ENCODE results near the gene FUT9.
"Not testable (repeated sequence)": the region's sequence is repeated elsewhere in the genome, so short reads cannot be mapped to it uniquely, and the experiment has no call there.

The FUT9 gene

DNA sequence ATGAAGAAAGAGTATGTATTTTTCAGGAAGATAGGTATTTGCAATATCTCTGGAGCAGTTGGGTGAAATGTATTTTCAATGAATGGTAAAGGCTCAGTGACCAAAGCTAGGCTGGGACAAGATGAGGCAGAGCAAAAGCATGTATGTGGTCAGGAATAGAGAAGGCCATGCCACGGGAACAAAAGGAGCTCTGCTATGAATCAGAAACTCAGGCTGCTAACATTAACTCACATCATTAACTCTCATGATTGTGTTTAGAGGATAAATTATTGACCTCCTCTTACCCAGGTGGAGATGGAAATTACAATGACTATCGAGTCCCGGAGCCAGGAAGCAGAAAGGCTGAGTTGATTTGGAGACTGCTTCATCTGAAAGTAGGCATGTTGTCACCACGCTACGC lies 220.2 kb downstream of the FUT9 start:
- no peak for DNase-seq (ENCODE audit: low read depth, low spot score)
- H3K4me3 ChIP-seq (ENCODE audit: low read depth, low read length), result no peak overlapping the region
- TF ChIP-seq CTCF (IDR thresholded peaks at IDR 0.05; ENCODE audit: insufficient read depth, low read length, missing control alignments), result no peak
- CTCF ChIA-PET, result no interaction called here
- POLR2A ChIA-PET, result no interaction called here

- no peak overlapping the region for H3K4me3 ChIP-seq (ENCODE audit: low read depth, low read length)
- ChIA-PET POLR2A (no interaction called here), CTCF (no interaction called here)
- no peak for TF ChIP-seq CTCF (IDR thresholded peaks at IDR 0.05; ENCODE audit: insufficient read depth, low read length, missing control alignments)
- no peak for DNase-seq (ENCODE audit: low read depth, low spot score)
Observed at GRCh38 chr6:96236471-96236870, 220.7 kb downstream of the FUT9 start.

DNA sequence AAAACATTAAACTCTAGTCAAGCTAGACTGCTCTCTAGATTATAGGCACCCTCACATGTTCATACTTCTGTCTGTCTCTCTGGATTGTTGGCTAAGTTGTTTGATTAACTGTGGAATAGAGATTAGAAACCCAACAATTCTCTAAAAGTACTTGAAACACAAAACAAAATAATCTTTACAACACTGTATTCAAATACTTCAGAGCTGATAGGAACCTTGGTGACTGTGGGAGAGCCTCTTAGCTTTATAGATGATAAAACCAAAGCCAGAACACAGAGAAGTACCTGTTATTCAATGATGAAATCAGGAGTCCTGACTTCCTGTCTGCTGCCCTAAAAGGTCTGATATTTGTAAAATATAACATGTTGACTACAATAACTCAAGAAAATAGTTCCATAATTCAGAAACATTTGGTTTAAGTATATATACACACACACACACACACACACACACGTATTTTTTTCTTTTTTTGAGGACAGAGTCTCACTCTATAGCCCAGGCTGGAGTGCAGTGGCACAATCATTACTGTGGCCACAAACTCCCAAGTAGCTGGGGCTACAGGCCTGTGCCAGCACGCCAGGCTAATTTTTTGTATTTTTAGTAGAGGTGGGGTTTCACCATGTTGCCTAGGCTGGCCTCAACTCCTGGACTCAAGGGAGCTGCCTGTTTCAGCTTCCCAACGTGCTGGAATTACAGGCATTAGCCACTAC lies 222.0 kb downstream of the FUT9 start:
- DNase-seq (ENCODE audit: low read depth, low spot score), result no peak
- H3K4me3 ChIP-seq (ENCODE audit: low read depth, low read length), result no peak overlapping the region
- CTCF ChIA-PET, result no interaction called here
- TF ChIP-seq CTCF (IDR thresholded peaks at IDR 0.05; ENCODE audit: insufficient read depth, low read length, missing control alignments), result no peak
- POLR2A ChIA-PET, result no interaction called here

DNA sequence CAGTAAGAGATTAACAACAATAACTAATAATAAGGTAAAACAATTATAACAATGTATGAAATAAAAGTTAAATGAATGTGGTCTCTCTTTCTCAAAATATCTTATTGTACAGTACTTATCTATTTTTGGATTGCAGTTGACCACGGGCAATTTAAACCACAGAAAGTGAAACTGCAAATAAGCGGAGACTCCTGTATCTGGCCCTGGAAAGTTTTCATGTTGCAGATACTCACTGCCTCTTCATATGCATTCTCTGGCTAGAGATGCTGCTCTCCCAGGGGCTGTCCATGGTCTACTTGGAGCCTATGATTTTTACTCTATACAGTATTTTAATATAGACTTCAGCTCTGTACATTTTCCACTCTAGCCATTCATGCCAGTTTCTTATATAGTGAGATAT lies 230.8 kb downstream of the FUT9 start:
- ChIA-PET POLR2A (no interaction called here), CTCF (no interaction called here)
- no peak overlapping the region for H3K4me3 ChIP-seq (ENCODE audit: low read depth, low read length)
- no peak for TF ChIP-seq CTCF (IDR thresholded peaks at IDR 0.05; ENCODE audit: insufficient read depth, low read length, missing control alignments)
- DNase-seq (ENCODE audit: low read depth, low spot score), result no peak

- H3K4me3 ChIP-seq (ENCODE audit: low read depth, low read length), result no peak overlapping the region
- TF ChIP-seq CTCF (IDR thresholded peaks at IDR 0.05; ENCODE audit: insufficient read depth, low read length, missing control alignments), result no peak
- ChIA-PET CTCF (no interaction called here), POLR2A (no interaction called here)
- DNase-seq (ENCODE audit: low read depth, low spot score), result no peak
Observed at GRCh38 chr6:96249755-96250154, 234.0 kb downstream of the FUT9 start.

GRCh38 chr6:96257751-96258150 lies 242.0 kb downstream of the FUT9 start:
- POLR2A ChIA-PET, result no interaction called here
- no peak for DNase-seq (ENCODE audit: low read depth, low spot score)
- TF ChIP-seq CTCF (IDR thresholded peaks at IDR 0.05; ENCODE audit: insufficient read depth, low read length, missing control alignments), result no peak
- CTCF ChIA-PET, result no interaction called here
- no peak overlapping the region for H3K4me3 ChIP-seq (ENCODE audit: low read depth, low read length)

DNA sequence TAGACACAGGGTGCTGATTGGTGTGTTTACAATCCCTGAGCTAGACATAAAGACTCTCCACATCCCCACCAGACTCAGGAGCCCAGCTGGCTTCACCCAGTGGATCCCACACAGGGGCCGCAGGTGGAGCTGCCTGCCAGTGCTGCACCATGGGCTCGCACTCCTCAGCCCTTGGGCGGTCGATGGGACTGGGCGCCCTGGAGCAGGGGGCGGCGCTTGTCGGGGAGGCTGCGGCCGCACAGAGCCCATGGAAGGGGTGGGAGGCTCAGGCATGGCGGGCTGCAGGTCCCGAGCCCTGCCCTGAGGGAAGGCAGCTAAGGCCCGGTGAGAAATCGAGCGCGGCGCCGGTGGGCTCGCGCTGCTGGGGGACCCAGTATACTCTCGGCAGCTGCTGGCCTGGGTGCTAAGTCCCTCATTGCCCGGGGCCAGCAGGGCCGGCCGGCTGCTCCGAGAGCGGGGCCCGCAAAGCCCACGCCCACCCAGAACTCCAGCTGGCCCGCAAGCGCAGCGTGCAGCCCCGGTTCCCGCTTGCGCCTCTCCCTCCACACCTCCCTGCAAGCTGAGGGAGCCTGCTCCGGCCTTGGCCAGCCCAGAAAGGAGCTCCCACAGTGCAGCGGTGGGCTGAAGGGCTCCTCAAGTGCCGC lies 245.1 kb downstream of the FUT9 start:
- H3K4me3 ChIP-seq (ENCODE audit: low read depth, low read length); DNase-seq (ENCODE audit: low read depth, low spot score); POLR2A ChIA-PET; CTCF ChIA-PET: not testable (repeated sequence)

Measured in AG04449 (cell line).